ENCODE results near the gene ANKRD28.

DNA sequence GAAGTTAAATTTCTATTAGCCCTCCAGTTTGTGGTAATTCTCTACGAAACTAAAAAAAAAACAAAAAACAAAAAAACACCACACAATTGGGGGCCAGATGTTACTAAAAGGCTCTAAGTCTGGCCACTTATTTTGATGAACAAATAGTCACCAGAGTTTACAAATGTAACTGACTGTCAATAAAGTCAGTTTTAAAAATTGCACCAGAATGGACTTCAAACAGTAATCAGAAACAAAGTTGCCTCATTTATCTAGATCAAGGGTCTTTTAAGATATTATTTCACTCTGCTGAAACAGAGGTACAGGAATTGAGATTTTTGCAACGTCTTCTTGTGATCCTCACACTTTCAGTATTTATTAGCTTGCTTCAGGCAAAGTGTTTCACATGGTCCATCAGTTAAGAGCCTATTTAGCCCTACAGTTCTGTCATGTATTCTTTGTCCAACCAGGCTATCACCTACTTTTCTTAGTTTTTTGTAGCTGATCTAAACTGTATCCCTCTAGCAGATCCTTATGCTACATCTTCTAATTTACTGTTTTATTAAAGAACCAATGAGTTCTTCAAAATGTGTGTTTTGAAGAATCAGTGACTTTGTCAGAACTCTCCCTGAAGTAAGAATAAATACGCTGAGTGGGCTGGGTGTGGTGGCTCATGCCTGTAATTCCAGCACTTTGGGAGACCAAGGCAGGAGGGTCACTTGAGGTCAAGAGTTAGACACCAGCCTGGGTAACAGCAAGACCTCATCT lies 74.7 kb downstream of the ANKRD28 start:
- TF ChIP-seq POLR2AphosphoS5 (IDR thresholded peaks at IDR 0.05; ENCODE audit: low read depth, low read length) = no peak
- no peak for TF ChIP-seq POLR2A (IDR thresholded peaks at IDR 0.05; ENCODE audit: low read depth, low read length)
- no peak for TF ChIP-seq TAF1 (IDR thresholded peaks at IDR 0.05; ENCODE audit: borderline replicate concordance, low read depth, low read length)
